ENCODE results near the gene CD27. TPM values are rescaled to one million over a fixed set of nuclear protein-coding genes. Genes with fewer than 3 reads are reported as not detected.
"Not testable (repeated sequence)": the region's sequence is repeated elsewhere in the genome, so short reads cannot be mapped to it uniquely, and the experiment has no call there.

The CD27 gene
- total RNA-seq, 1 donor from 2014 or later, result not detected

DNA sequence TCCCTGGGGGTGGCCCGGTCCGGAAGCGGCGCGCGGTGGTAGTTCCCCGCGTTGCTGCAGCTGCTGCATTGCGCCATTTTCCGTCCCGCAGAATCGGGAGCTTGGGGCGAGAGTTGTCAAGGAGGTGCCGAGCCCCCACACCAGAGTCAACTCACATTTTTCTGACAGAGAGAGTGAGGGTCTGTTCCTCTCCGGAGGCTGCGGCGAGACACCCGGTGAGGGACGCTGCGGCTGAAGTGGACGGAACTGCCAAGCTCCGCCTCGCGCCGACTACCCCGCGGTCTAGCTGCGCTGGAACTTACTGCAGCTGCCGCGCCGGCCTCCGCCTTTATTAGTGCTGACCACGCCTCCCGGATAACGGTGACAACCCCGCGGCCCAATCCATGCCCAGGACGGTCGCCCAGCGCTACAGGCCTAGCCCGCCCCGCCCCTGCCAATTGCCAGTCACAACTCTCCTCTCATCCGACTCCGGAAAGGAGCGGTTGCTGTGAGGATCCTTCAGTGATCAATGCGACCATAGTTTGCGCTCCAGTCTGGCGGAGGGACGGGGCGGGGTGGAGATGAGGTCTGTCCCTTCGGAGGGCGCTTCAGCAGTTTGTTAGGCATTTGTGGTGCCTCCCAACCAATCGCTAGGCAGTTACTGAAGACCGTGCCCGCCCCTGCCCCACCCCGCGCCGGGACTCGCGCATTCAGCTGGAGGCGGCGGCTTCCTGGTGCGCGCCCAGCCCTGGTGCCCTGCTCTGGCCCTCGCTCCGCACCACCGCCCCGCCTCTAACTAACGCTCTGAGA, 25.8 kb downstream of the CD27 start, which contains the start of gene VAMP1:
Gene VAMP1 (minus strand): TSS at position 303 of the 789 bp plus-strand sequence. CDS start 146 bp downstream, at position 157.
- no peaks in the 10 kb centered on the region for H3K9me3 Mint-ChIP-seq
- H3K4me1 Mint-ChIP-seq, result peaks cover 12% of the 10 kb centered on the region
- peak; percentile 89 to 96 for DNase-seq (ENCODE audit: low spot score in 2 of 2, unreplicated experiment in 2 of 2)
- H3K27me3 Mint-ChIP-seq (ENCODE audit: low read depth), result peaks cover 6% of the 10 kb centered on the region
- TF ChIP-seq, protein P1, sequence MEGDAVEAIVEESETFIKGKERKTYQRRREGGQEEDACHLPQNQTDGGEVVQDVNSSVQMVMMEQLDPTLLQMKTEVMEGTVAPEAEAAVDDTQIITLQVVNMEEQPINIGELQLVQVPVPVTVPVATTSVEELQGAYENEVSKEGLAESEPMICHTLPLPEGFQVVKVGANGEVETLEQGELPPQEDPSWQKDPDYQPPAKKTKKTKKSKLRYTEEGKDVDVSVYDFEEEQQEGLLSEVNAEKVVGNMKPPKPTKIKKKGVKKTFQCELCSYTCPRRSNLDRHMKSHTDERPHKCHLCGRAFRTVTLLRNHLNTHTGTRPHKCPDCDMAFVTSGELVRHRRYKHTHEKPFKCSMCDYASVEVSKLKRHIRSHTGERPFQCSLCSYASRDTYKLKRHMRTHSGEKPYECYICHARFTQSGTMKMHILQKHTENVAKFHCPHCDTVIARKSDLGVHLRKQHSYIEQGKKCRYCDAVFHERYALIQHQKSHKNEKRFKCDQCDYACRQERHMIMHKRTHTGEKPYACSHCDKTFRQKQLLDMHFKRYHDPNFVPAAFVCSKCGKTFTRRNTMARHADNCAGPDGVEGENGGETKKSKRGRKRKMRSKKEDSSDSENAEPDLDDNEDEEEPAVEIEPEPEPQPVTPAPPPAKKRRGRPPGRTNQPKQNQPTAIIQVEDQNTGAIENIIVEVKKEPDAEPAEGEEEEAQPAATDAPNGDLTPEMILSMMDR (IDR thresholded peaks at IDR 0.05; ENCODE audit: unreplicated experiment), result no peak
- H3K36me3 Mint-ChIP-seq, result peaks cover under 1% of the 10 kb centered on the region
- H3K27ac Mint-ChIP-seq, result peak within 1 kb of the TSS; percentile 89
- peak within 1 kb of the TSS; percentile 80 for H3K4me3 Mint-ChIP-seq

DNA sequence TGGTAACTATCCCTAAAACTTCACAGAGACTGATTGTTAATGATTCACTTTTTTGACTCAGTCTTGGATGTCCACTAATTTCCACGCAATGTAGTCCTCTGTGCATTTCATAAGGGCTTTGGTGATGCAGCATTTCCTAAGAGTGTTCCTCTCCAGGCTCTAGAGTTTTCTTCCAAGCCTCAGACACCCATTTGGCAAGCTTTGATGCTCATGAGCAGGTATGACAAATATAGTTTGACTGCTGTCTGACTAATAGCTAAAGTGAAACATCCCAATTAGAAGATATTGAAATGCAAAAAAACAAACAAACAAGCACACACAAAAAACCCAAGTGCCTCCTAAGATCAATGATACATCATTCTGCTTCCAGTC, 27.2 kb downstream of the CD27 start:
- Mint-ChIP-seq H3K4me1 (peaks cover 12% of the 10 kb centered on the region), H3K4me3 (peak overlapping the region; percentile 80)

DNA sequence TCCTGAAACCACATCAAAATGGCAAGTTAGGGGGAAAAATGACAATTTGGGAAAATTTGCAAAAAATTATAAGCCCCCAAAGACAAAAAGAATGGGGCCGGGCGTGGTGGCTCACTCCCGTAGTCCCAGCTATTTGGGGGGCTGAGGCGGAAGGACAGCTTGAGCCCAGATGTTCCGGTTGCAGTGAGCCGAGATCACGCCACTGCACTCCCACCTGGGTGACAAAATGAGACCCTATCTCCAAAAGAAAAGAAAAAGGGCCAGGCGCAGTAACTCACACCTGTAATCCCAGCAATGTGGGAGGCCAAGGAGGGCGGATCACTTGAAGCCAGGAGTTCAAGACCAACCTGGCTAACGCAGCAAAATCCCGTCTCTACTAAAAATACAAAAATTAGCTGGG, 27.7 kb downstream of the CD27 start:
- peaks cover 4% of the 10 kb centered on the region for H3K9me3 Mint-ChIP-seq
- no peaks in the 10 kb centered on the region for H3K36me3 Mint-ChIP-seq
- H3K4me3 Mint-ChIP-seq, result no peak overlapping the region
- H3K27ac Mint-ChIP-seq, result no peak overlapping the region
- H3K27me3 Mint-ChIP-seq (ENCODE audit: low read depth), result peaks cover 6% of the 10 kb centered on the region
- peaks cover 12% of the 10 kb centered on the region for H3K4me1 Mint-ChIP-seq
- TF ChIP-seq, protein P1 (IDR thresholded peaks at IDR 0.05; ENCODE audit: unreplicated experiment), result no peak
- no peak for DNase-seq (ENCODE audit: low spot score in 2 of 2, unreplicated experiment in 2 of 2)

More for the DNA sequence above, 27.2 kb downstream of the CD27 start:
- Mint-ChIP-seq H3K9me3 (peaks cover 4% of the 10 kb centered on the region), H3K27ac (no peak overlapping the region), H3K27me3 (ENCODE audit: low read depth) (peaks cover 6% of the 10 kb centered on the region), H3K36me3 (no peaks in the 10 kb centered on the region)
- no peak for DNase-seq (ENCODE audit: low spot score in 2 of 2, unreplicated experiment in 2 of 2)
- TF ChIP-seq, protein P1 (IDR thresholded peaks at IDR 0.05; ENCODE audit: unreplicated experiment), result no peak

DNA sequence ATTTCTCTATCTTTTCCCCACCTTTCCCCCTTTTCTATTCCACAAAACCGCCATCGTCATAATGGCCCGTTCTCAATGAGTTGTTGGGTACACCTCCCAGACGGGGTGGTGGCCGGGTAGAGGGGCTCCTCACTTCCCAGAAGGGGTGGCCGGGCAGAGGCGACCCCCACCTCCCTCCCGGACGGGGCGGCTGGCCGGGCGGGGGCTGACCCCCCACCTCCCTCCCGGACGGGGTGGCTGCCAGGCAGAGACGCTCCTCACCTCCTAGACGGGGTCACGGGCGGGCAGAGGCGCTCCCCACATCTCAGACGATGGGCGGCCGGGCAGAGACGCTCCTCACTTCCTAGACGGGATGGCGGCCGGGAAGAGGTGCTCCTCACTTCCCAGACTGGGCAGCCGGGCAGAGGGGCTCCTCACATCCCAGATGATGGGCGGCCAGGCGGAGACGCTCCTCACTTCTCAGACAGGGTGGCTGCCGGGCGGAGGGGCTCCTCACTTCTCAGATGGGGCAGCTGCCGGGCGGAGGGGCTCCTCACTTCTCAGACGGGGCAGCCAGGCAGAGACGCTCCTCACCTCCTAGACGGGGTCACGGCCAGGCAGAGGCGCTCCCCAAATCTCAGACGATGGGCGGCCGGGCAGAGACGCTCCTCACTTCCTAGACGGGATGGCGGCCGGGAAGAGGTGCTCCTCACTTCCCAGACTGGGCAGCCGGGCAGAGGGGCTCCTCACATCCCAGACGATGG, 30.6 kb downstream of the CD27 start:
- H3K27ac Mint-ChIP-seq, result not testable (repeated sequence)

DNA sequence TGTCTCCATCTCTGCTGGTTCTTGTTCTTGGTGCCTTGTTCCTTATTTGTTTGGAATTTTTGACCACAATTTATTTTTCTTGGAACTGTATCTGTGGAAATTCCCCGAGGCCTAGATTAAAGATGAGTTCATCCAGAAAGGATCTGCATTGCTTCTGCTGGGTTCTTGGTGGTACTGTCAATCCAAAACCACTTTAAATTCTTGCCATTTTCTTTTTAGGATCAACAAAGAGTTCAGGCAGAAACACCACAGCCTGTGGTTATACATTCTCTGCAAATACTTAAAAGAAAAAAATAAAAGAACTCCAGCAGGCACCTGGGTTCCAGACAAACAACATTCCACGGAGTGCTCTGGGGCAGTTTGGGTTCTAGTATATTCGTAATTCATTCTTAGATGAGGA, 31.7 kb downstream of the CD27 start:
- Mint-ChIP-seq H3K27ac (peak overlapping the region; percentile 30), H3K27me3 (ENCODE audit: low read depth) (peaks cover 4% of the 10 kb centered on the region), H3K4me1 (no peaks in the 10 kb centered on the region), H3K36me3 (no peaks in the 10 kb centered on the region), H3K4me3 (no peak overlapping the region), H3K9me3 (peaks cover 4% of the 10 kb centered on the region)
- DNase-seq (ENCODE audit: low spot score in 2 of 2, unreplicated experiment in 2 of 2), result no peak
- TF ChIP-seq, protein P1 (IDR thresholded peaks at IDR 0.05; ENCODE audit: unreplicated experiment), result no peak

More for the DNA sequence above, 30.6 kb downstream of the CD27 start:
- H3K9me3 Mint-ChIP-seq; DNase-seq (ENCODE audit: low spot score in 2 of 2, unreplicated experiment in 2 of 2); H3K27me3 Mint-ChIP-seq (ENCODE audit: low read depth); H3K4me1 Mint-ChIP-seq; H3K4me3 Mint-ChIP-seq; H3K36me3 Mint-ChIP-seq: not testable (repeated sequence)

DNA sequence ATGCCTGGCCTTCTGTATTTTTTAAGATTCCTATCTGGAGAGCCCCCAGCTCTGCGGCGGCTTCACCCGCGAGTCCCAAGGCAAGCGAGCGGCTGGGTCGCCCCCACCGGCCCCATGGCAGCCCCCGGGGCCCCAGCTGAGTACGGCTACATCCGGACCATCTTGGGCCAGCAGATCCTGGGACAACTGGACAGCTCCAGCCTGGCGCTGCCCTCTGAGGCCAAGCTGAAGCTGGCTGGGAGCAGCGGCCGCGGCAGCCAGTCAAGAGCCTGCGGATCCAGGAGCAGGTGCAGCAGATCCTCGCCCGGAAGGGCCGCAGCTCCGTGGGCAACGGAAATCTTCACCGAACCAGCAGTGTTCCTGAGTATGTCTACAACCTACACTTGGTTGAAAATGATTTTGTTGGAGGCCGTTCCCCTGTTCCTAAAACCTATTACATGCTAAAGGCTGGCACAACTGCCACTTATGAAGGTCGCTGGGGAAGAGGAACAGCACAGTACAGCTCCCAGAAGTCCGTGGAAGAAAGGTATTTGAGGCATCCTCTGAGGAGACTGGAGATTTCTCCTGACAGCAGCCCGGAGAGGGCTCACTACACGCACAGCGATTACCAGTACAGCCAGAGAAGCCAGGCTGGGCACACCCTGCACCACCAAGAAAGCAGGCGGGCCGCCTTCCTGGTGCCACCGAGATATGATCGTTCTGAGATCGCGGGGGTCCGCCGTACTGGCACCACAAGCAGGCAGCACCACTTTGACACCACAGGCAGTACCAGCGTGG, 33.0 kb downstream of the CD27 start:
- not testable (repeated sequence) for H3K9me3 Mint-ChIP-seq; H3K4me1 Mint-ChIP-seq; DNase-seq (ENCODE audit: low spot score in 2 of 2, unreplicated experiment in 2 of 2); H3K27ac Mint-ChIP-seq; H3K36me3 Mint-ChIP-seq; H3K4me3 Mint-ChIP-seq; H3K27me3 Mint-ChIP-seq (ENCODE audit: low read depth)
